Activated naive CD4-positive, alpha-beta T cell treated with anti-CD3 and anti-CD28 coated beads for 36 hours (primary cell): ENCODE data around the gene RWDD4. TPM values are rescaled to one million over a fixed set of nuclear protein-coding genes. Genes with fewer than 3 reads are reported as not detected.

Source experiments
- CTCF ChIA-PET: fragments of 350-600 bp; sonication (Branson Sonifier 250); formaldehyde crosslinking; loops from one replicate; lab custom pipeline; 2021; ENCODE audit warnings: antibody characterized with exemption; lab: Charles Lee
- DNase-seq: peaks from one replicate; pipeline ENCODE4 v3.0.0-alpha.2; 2020
- H3K27ac Mint-ChIP-seq: one replicate; pipeline ENCODE4 v1.8.0; 2021; ENCODE audit warnings: mild to moderate bottlenecking, mixed read lengths
- H3K27me3 Mint-ChIP-seq: one replicate; pipeline ENCODE4 v1.8.0; 2021; ENCODE audit warnings: low read depth, mixed read lengths
- H3K36me3 Mint-ChIP-seq: one replicate; pipeline ENCODE4 v1.8.0; 2021; ENCODE audit warnings: low read depth, mixed read lengths
- H3K4me1 Mint-ChIP-seq: one replicate; pipeline ENCODE4 v1.8.0; 2021; ENCODE audit warnings: low read depth, mixed read lengths
- H3K4me3 Mint-ChIP-seq: one replicate; pipeline ENCODE4 v1.8.0; 2021; ENCODE audit warnings: mild to moderate bottlenecking, moderate library complexity, mixed read lengths
- H3K9me3 Mint-ChIP-seq: one replicate; pipeline ENCODE4 v1.8.0; 2021; ENCODE audit warnings: mixed read lengths
- intact Hi-C: fragments of 100-400 bp; cut with micrococcal nuclease; formaldehyde crosslinking; loops from one replicate; pipeline ENCODE4 v1.15.1; 2023
- total RNA-seq, 2 experiments: library from RNA; stranded (reverse); gene quantifications; one replicate each; pipeline ENCODE4 v1.2.3, GENCODE V29; 2021

The RWDD4 gene
- total RNA-seq, 2 experiments from 2014 or later: 17.8 to 20.8 TPM

DNA sequence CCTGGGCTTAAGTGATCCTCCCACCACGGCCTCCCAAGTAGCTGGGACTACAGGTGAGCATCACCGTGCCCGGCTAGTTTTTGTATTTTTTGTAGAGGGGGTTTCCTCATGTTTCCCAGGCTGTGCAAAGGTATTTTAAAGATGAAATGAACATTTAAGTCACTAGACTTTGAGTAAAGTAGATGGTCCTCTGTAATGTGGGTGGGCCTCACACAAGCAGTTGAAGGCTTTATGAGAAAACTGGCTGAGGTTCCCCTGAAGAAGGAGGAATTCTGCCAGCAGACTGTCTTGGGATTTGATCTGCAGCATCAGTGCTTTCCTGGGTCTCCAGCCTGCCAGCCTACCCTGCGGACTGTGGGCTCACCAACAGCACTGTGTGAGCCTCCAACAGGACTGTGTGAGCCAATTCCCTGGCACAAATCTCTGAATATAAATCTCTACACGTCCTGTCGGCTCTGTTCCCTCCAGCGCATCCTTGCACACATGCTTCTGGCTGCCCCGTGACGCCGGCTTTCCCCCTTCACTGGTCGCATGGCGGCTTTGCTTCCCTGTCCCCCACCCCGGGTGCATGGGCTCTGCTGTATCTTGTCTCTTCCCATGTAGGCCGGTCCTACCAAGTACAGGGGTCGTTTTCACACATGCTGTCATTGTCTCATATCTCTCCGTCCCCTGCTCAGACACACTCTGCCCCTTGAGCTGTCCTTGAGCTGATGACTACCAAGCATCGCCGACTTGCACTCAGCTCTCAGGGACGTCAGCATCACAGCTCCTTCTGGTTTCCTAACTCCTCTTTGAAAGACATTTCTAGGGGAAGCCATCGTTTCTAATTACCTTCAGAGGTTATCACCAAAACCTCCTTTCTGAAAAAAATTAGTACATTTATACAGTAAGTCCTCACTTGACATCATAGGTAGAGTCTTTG, 46.4 kb downstream of the RWDD4 start:
- no peak overlapping the region for H3K4me3 Mint-ChIP-seq
- no peak overlapping the region for H3K27ac Mint-ChIP-seq
- DNase-seq: no peak
- no peaks in the 10 kb centered on the region for H3K9me3 Mint-ChIP-seq
- no peaks in the 10 kb centered on the region for H3K4me1 Mint-ChIP-seq
- peaks cover 2% of the 10 kb centered on the region for H3K27me3 Mint-ChIP-seq
- intact Hi-C loops: no loop called here
- H3K36me3 Mint-ChIP-seq: no peaks in the 10 kb centered on the region
- CTCF ChIA-PET: no interaction called here

DNA sequence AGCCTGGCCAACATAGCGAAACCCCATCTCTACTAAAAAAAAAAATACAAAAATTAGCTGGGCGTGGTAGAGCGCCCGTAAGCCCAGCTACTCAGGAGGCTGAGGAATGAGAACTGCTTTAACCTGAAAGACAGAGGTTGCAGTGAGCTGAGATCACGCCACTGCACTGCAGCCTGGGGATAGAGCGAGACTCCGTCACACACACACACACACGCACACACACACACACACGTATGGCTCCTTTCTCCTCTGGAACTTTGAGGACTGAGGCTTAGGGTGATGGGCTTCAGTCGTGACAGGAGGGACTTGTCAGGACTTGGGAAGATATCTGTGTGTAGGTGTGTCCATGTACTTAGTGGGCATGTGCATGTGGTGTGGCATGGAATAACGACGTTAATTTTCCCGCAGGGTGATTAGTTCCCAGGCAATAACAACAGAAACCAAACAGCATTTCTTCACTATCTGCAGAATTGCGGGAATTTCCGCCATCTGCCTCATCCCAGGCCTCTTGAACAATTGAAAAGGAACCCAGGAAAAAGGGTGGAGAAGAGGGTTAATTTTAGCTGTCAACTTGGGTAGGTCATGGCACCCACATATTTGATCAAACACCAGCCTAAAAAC, 47.7 kb downstream of the RWDD4 start:
- CTCF ChIA-PET: no interaction called here
- no peak overlapping the region for H3K27ac Mint-ChIP-seq
- intact Hi-C loops: no loop called here

DNA sequence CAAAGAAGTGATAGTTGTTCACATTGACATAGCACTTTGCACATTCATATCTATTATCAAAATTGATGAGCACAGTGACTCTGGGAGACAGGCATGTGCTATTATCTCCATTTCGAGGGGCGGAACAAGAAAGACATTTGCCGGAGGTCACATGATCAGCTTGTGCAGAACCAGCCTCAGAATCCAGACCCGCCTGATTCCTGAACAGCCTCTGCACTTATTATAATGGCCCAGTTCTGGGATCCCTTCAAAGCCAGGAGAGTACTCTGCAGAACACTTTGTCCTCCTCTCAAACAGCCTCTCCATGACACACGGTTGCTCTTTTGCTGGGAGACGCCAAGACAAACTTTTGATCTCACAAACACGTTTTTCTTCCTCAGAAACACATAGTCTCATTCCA, 48.4 kb downstream of the RWDD4 start:
- no peak overlapping the region for H3K4me3 Mint-ChIP-seq
- no peaks in the 10 kb centered on the region for H3K9me3 Mint-ChIP-seq
- DNase-seq: no peak
- CTCF ChIA-PET: interaction anchor here (0.9 kb wide), 1 partner anchor 136 kb away, joined by 4 read pairs; no protein-coding TSS in a partner anchor
- no peaks in the 10 kb centered on the region for H3K36me3 Mint-ChIP-seq
- no peaks in the 10 kb centered on the region for H3K4me1 Mint-ChIP-seq
- H3K27me3 Mint-ChIP-seq: peaks cover 2% of the 10 kb centered on the region
- no peak overlapping the region for H3K27ac Mint-ChIP-seq
- intact Hi-C loops: no loop called here

More for the DNA sequence above, 47.7 kb downstream of the RWDD4 start:
- no peaks in the 10 kb centered on the region for H3K36me3 Mint-ChIP-seq
- peaks cover 2% of the 10 kb centered on the region for H3K27me3 Mint-ChIP-seq
- H3K4me1 Mint-ChIP-seq: no peaks in the 10 kb centered on the region
- no peaks in the 10 kb centered on the region for H3K9me3 Mint-ChIP-seq
- no peak for DNase-seq
- H3K4me3 Mint-ChIP-seq: no peak overlapping the region

DNA sequence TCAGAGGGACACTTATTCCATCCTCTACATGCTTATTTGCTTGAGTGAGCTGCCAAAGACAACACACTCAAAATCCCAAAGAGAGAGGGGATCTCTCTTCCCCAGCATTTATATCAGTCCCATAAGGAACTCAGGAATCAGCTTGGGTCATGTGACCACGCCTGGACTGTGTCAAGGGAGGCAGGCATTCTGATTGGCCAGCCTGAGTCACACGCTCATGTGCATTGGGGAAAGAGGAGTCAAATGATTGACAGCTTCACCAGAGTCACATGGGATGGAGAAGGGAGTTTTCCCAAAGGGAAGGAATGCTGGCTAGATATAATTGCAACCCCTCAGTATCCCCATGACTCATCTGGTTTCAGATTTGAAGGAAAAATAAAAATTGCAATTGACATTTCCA, 49.0 kb downstream of the RWDD4 start:
- no peak overlapping the region for H3K27ac Mint-ChIP-seq
- H3K27me3 Mint-ChIP-seq: peaks cover 2% of the 10 kb centered on the region
- intact Hi-C loops: no loop called here
- H3K4me3 Mint-ChIP-seq: no peak overlapping the region
- CTCF ChIA-PET: interaction anchor here (0.9 kb wide), 1 partner anchor 135 kb away, joined by 4 read pairs; no protein-coding TSS in a partner anchor
- no peaks in the 10 kb centered on the region for H3K4me1 Mint-ChIP-seq
- H3K36me3 Mint-ChIP-seq: no peaks in the 10 kb centered on the region
- DNase-seq: no peak
- H3K9me3 Mint-ChIP-seq: no peaks in the 10 kb centered on the region

DNA sequence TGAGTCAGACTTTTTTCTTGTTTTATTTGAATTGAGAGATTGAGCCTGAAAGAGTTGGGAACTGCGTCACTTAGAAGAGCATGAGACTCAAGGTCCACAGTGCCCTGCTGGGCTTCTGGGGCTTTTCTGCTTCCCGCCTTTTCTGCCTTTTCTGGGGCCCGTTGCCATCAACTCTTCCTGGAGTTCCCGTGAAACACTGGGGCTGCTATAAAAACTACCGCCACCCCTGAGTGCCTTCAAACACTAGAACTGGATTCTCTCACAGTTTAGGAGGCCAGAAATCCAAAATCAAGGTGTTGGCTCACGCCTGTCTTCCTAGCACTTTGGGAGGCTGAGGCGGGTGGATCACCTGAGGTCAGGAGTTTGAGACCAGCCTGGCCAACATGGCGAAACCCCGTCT, 49.8 kb downstream of the RWDD4 start:
- H3K4me3 Mint-ChIP-seq: no peak overlapping the region
- DNase-seq: no peak
- CTCF ChIA-PET: interaction anchor here (0.7 kb wide), 2 partner anchors 35 to 77 kb away, joined by 3 read pairs; no protein-coding TSS in a partner anchor
- H3K36me3 Mint-ChIP-seq: no peaks in the 10 kb centered on the region
- peaks cover 2% of the 10 kb centered on the region for H3K27me3 Mint-ChIP-seq
- no peak overlapping the region for H3K27ac Mint-ChIP-seq
- H3K4me1 Mint-ChIP-seq: no peaks in the 10 kb centered on the region
- no peaks in the 10 kb centered on the region for H3K9me3 Mint-ChIP-seq
- intact Hi-C loops: no loop called here

DNA sequence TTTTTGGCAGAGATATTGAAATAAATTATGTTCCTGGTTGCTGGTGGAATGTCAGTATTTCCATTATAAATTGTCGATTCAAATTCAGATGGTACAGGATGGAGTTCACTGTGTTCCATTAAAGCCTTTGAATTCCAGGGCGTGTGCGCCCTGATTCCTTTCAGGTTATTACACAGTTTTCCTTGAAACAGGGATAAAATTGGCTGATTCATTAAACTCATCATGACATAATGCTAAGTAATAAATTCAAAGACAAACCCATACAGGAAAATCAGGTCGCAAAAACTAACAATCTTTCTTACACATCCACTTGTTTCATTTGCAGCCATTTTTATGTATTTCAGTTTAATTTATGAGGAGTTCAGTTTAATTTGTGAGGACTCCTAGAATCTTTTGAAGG, 51.1 kb downstream of the RWDD4 start:
- intact Hi-C loops: no loop called here
- CTCF ChIA-PET: no interaction called here

DNA sequence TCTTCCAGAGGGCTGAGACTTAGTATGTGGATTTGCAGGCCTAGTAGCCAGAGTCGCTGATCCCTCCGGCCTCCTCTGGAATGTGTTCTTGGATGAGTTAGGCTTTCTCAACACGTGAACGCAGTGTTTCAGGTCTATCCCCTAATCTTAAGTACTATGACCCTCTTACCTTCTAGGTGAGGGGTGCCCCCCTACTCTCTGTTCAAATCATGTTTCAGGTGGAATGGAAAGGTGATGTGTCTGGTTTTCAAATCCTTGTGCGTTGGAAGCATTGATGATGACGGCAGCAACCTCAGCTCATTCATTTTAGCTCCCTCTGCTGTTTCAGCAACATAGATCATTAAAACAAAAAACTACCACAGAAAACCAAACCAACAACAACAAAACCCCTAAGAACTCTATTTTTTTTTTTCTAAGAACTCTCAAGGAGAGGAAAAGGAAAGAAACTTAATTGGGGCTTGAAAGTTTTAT, 56.4 kb downstream of the RWDD4 start:
- Mint-ChIP-seq H3K9me3 (no peaks in the 10 kb centered on the region), H3K4me1 (no peaks in the 10 kb centered on the region), H3K27me3 (no peaks in the 10 kb centered on the region), H3K27ac (no peak overlapping the region), H3K4me3 (no peak overlapping the region), H3K36me3 (no peaks in the 10 kb centered on the region)
- intact Hi-C loops: loop anchor here (1.0 kb wide), 1 partner anchor 130 kb away; no protein-coding TSS in a partner anchor
- no peak for DNase-seq
- CTCF ChIA-PET: interaction anchor here (0.6 to 4.5 kb wide), 7 partner anchors 11 to 131 kb away, joined by 3 to 20 read pairs (median 4); no protein-coding TSS in a partner anchor

More for the DNA sequence above, 51.1 kb downstream of the RWDD4 start:
- Mint-ChIP-seq H3K27ac (no peak overlapping the region), H3K4me3 (no peak overlapping the region), H3K27me3 (peaks cover 2% of the 10 kb centered on the region), H3K9me3 (no peaks in the 10 kb centered on the region), H3K4me1 (no peaks in the 10 kb centered on the region), H3K36me3 (no peaks in the 10 kb centered on the region)
- no peak for DNase-seq

DNA sequence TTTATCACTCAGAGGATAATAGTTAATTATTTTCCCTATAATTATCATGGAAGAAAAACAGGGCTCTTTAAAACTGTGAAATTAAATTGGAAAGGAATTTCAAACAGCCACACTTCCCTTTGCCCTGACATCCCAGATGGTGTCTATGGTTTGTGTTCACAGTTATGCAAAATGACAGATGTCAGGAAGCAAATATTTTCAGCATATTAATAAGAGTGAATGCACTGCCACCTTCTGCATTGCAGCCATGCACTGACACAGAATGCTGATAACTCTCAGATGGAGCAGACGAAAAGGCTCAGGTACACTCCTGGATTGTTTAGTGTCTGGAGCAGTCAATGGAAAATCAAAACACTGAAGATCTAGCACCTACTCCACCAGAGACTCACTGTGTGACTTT, 57.6 kb downstream of the RWDD4 start:
- Mint-ChIP-seq H3K4me1 (no peaks in the 10 kb centered on the region), H3K4me3 (no peak overlapping the region), H3K9me3 (no peaks in the 10 kb centered on the region), H3K27ac (no peak overlapping the region), H3K36me3 (no peaks in the 10 kb centered on the region), H3K27me3 (no peaks in the 10 kb centered on the region)
- CTCF ChIA-PET: interaction anchor here (0.6 to 4.5 kb wide), 4 partner anchors 20 to 470 kb away, joined by 3 to 20 read pairs (median 4); no protein-coding TSS in a partner anchor
- DNase-seq: no peak
- intact Hi-C loops: no loop called here

DNA sequence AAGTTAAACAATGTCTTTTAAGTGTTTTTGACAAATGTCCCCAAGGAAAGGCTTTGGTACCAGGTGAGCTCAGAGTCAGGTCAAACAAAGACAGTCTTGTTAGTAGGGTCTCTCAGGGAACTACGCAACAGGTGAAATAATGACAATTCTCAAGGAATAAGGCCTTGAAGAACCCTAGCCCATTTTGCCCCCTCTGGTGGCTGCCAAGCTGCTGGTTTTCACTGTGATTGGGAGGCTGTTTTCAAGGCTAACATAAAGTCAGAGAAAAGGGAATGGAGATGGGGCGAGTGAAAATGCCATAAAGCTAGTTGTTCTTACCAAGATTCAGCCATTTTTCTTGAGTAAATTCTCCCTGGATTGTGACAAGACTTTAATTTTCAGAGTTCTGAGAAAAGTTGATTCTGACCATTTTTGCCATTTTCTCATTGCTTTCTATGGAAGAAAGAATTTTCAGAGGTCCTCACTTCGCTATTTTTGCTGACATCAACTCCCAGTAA, 58.7 kb downstream of the RWDD4 start:
- H3K27ac Mint-ChIP-seq: no peak overlapping the region
- DNase-seq: peak; percentile 11
- CTCF ChIA-PET: interaction anchor here (1.1 to 4.5 kb wide), 5 partner anchors 11 to 472 kb away, joined by 3 to 20 read pairs (median 4); no protein-coding TSS in a partner anchor
- intact Hi-C loops: no loop called here
- H3K4me3 Mint-ChIP-seq: no peak overlapping the region
- H3K27me3 Mint-ChIP-seq: no peaks in the 10 kb centered on the region
- no peaks in the 10 kb centered on the region for H3K36me3 Mint-ChIP-seq
- no peaks in the 10 kb centered on the region for H3K4me1 Mint-ChIP-seq
- no peaks in the 10 kb centered on the region for H3K9me3 Mint-ChIP-seq

DNA sequence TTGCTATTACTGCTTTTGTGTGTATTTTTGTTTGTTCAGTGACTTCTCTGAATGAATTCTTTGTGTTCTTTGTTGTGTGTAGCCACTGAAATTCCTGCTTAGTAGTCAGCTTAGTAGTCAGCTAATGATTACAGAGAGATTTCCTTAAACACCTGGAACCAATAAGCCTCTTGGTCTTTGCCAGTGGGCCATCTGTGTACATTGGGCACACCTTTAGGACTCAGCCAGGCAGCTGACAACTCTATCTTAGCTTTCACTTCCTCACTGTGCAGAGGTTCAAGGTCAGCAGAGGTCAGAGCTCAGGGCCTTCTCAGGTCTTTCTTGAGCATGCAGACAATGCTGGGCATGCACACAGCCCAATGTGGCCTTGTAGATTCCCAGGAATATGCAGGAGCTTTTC, 59.3 kb downstream of the RWDD4 start:
- no peaks in the 10 kb centered on the region for H3K27me3 Mint-ChIP-seq
- intact Hi-C loops: no loop called here
- no peak overlapping the region for H3K4me3 Mint-ChIP-seq
- H3K27ac Mint-ChIP-seq: no peak overlapping the region
- no peaks in the 10 kb centered on the region for H3K4me1 Mint-ChIP-seq
- no peaks in the 10 kb centered on the region for H3K36me3 Mint-ChIP-seq
- CTCF ChIA-PET: interaction anchor here (1.1 to 4.5 kb wide), 3 partner anchors 10 to 126 kb away, joined by 3 to 20 read pairs (median 4); no protein-coding TSS in a partner anchor
- no peak for DNase-seq
- H3K9me3 Mint-ChIP-seq: no peaks in the 10 kb centered on the region

DNA sequence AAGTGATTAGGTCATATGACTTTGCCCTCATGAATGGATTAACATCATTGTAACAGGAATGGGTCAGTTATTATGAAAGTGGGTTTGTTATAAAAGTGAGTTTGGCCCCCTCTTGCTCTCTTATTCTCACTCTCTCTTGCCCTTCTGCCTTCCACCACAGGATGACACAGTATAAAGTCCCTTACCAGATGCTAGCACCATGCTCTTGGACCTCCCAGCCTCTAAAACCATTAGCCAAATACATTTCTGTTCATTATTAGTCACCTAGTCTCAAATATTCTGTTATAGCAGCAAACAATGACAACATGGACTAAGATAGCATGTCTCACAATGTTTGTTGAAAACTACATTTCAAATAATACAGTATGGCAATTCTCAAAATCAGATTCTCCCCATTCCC, 59.7 kb downstream of the RWDD4 start:
- CTCF ChIA-PET: interaction anchor here (1.1 to 4.5 kb wide), 2 partner anchors 10 to 125 kb away, joined by 4 to 20 read pairs; no protein-coding TSS in a partner anchor
- H3K27me3 Mint-ChIP-seq: no peaks in the 10 kb centered on the region

More for the DNA sequence above, 59.7 kb downstream of the RWDD4 start:
- intact Hi-C loops: no loop called here
- Mint-ChIP-seq H3K4me1 (no peaks in the 10 kb centered on the region), H3K27ac (no peak overlapping the region), H3K9me3 (no peaks in the 10 kb centered on the region), H3K36me3 (no peaks in the 10 kb centered on the region), H3K4me3 (no peak overlapping the region)
- DNase-seq: no peak
